ENCODE results near the gene TIPRL.

Gene TIPRL

DNA sequence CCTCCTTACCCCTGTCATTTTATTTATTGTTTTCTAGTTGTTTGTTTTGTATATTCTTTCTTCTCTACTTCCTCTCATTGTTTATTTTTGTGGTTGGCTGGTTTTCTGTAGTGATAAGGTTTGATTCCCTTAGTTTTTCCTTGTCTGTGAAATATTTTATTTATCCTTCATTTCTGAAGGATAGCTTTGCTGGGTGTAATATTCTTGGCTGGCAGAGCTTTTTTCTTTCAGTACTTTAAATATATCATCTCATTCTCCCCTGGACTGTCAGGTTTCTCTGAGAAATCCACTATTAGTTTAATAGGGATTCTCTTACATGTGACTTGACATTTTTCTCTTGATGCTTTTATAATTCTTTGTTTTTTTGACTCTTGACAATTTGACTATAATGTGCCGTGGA, 18.8 kb upstream of the TIPRL start:
- no peak overlapping the region for H3K4me3 ChIP-seq (ENCODE audit: low read depth in 1 of 2, low read length in 1 of 2)
- no peak overlapping the region for H3K27ac ChIP-seq
- H3K36me3 ChIP-seq, result no peaks in the 10 kb centered on the region
- H3K27me3 ChIP-seq, result no peaks in the 10 kb centered on the region
- no peaks in the 10 kb centered on the region for H3K4me1 ChIP-seq (ENCODE audit: control insufficient read depth in 1 of 2, insufficient read depth in 1 of 2, low read depth in 1 of 2, low read length in 1 of 2)
- TF ChIP-seq, protein P1, sequence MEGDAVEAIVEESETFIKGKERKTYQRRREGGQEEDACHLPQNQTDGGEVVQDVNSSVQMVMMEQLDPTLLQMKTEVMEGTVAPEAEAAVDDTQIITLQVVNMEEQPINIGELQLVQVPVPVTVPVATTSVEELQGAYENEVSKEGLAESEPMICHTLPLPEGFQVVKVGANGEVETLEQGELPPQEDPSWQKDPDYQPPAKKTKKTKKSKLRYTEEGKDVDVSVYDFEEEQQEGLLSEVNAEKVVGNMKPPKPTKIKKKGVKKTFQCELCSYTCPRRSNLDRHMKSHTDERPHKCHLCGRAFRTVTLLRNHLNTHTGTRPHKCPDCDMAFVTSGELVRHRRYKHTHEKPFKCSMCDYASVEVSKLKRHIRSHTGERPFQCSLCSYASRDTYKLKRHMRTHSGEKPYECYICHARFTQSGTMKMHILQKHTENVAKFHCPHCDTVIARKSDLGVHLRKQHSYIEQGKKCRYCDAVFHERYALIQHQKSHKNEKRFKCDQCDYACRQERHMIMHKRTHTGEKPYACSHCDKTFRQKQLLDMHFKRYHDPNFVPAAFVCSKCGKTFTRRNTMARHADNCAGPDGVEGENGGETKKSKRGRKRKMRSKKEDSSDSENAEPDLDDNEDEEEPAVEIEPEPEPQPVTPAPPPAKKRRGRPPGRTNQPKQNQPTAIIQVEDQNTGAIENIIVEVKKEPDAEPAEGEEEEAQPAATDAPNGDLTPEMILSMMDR (IDR thresholded peaks at IDR 0.05), result no peak
- H3K9me3 ChIP-seq, result no peaks in the 10 kb centered on the region

DNA sequence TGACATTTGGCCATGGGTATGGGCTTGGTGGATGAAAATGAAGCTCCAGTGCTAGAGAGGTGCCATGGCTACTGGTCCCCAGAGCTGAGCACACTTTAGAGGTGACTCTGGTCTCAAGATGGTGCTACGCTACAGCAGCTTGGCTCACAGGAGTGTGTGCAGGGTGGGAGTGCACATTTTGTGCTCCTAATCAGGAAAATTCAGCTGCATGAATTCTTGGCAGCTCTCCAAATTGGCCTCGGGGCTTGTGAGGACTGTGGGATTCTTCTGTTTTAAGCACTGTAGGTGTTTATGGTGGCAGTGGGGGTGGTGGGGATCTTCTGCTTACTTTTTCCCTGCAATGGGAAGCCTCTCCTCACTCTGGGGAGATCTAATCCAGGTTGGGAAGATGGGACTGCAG, 17.3 kb upstream of the TIPRL start:
- Histone ChIP-seq H3K9me3 (no peaks in the 10 kb centered on the region), H3K27ac (no peak overlapping the region)
- TF ChIP-seq, protein P1 (IDR thresholded peaks at IDR 0.05), result no peak

DNA sequence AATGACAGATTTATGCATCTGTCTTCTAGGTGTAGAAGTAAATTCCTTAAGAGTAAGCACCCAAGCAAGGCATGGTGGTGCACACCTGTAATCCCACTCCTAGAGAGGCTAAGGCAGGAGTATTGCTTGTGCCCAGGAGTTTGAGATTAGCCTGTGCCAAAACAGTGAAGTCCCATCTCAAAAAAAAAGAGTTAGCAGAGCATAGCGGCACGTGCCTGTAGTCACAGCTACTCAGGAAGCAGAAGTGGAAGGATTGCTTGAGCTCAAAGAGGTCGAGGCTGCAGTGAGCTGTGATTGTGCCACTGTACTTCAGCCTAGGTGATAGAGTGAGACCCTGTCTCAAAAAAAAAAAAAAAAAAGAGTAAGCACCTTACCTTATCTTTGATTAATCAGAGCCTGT, 15.1 kb upstream of the TIPRL start:
- Histone ChIP-seq H3K4me1 (ENCODE audit: control insufficient read depth in 1 of 2, insufficient read depth in 1 of 2, low read depth in 1 of 2, low read length in 1 of 2) (no peaks in the 10 kb centered on the region), H3K9me3 (no peaks in the 10 kb centered on the region), H3K36me3 (no peaks in the 10 kb centered on the region), H3K27ac (no peak overlapping the region), H3K27me3 (no peaks in the 10 kb centered on the region), H3K4me3 (ENCODE audit: low read depth in 1 of 2, low read length in 1 of 2) (no peak overlapping the region)
- TF ChIP-seq, protein P1 (IDR thresholded peaks at IDR 0.05), result no peak

More for the DNA sequence above, 17.3 kb upstream of the TIPRL start:
- no peaks in the 10 kb centered on the region for H3K27me3 ChIP-seq
- H3K4me3 ChIP-seq (ENCODE audit: low read depth in 1 of 2, low read length in 1 of 2), result no peak overlapping the region
- H3K36me3 ChIP-seq, result no peaks in the 10 kb centered on the region
- no peaks in the 10 kb centered on the region for H3K4me1 ChIP-seq (ENCODE audit: control insufficient read depth in 1 of 2, insufficient read depth in 1 of 2, low read depth in 1 of 2, low read length in 1 of 2)

DNA sequence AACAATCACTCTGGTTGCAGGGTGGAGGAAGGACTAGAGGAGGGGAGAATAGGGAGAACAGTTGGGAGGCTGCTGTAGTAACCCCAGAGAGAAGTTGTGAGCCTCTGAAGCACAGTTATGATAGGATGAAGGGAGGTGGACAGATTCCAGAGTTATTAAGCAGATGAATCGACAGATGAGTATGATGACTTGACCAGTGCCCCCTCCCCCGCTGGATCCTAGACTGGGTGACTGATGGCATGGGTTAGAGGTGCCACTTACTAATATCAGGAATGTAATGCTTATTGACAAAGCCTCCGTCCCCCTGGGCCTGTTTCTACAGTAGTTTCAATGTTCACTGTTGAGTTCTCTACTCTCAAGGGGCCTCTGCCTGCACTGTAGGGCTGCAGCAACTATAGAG, 14.0 kb upstream of the TIPRL start:
- Histone ChIP-seq H3K9me3 (no peaks in the 10 kb centered on the region), H3K36me3 (no peaks in the 10 kb centered on the region), H3K27ac (no peak overlapping the region), H3K4me1 (ENCODE audit: control insufficient read depth in 1 of 2, insufficient read depth in 1 of 2, low read depth in 1 of 2, low read length in 1 of 2) (no peaks in the 10 kb centered on the region), H3K27me3 (no peaks in the 10 kb centered on the region), H3K4me3 (ENCODE audit: low read depth in 1 of 2, low read length in 1 of 2) (no peak overlapping the region)
- TF ChIP-seq, protein P1 (IDR thresholded peaks at IDR 0.05), result no peak

DNA sequence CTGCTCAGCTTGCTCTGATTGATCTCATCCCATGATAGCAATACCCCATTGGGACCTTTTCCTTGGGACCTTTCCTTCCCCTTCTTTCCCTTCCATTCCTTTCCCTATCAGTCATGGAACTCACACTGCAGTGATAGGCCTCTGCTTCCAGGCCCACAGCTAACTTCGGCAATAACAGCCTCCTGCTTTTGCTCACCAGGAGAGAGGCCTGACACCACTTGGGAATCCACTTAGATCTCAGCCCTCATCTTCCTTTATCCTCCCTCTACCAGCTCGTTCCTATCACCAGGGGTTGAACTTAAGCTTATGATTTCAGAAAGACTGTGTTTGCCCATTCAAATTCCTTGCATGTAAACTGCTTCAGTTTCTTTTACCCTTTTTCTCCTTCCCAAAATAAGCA, 11.0 kb upstream of the TIPRL start:
- Histone ChIP-seq H3K36me3 (no peaks in the 10 kb centered on the region), H3K9me3 (no peaks in the 10 kb centered on the region), H3K4me3 (ENCODE audit: low read depth in 1 of 2, low read length in 1 of 2) (no peak overlapping the region), H3K27ac (no peak overlapping the region), H3K27me3 (no peaks in the 10 kb centered on the region), H3K4me1 (ENCODE audit: control insufficient read depth in 1 of 2, insufficient read depth in 1 of 2, low read depth in 1 of 2, low read length in 1 of 2) (no peaks in the 10 kb centered on the region)
- TF ChIP-seq, protein P1 (IDR thresholded peaks at IDR 0.05), result no peak
